IMR-90 (cell line): ENCODE measurements around the gene MYO1G. TPM values are rescaled to one million over a fixed set of nuclear protein-coding genes. Genes with fewer than 3 reads are reported as not detected.

ENCODE experiments used
- ATAC-seq: fragments of 200-7000 bp; cut with Tn5 transposase; 2 replicates; pipeline ENCODE4 v1.9.1; 2020; ENCODE audit warnings: low read depth, mild to moderate bottlenecking, moderate library complexity
- BruUV-seq: library from RNA; stranded (reverse); fragments of 400-500 nt; replicated peaks from 2 replicates; lab custom pipeline; 2021; lab: Mats Ljungman, UMichigan
- CTCF ChIA-PET: fragments of 300-600 bp; formaldehyde crosslinking; extraction: SDS; loops from one replicate; lab custom pipeline; 2021; ENCODE audit warnings: antibody characterized with exemption; lab: Yijun Ruan, JAX
- POLR2A ChIA-PET: fragments of 300-600 bp; sonication (Branson Sonifier 250); formaldehyde crosslinking; loops from one replicate; lab custom pipeline; 2022; ENCODE audit warnings: antibody characterized with exemption; ENCODE audit not compliant: unreplicated experiment; lab: Charles Lee
- DNase-seq: peaks from one replicate; pipeline ENCODE4 v3.0.0; 2013
- H2AFZ ChIP-seq: replicated peaks from 2 replicates; pipeline ENCODE3; 2013; ENCODE audit warnings: low read length, mild to moderate bottlenecking; ENCODE audit not compliant: poor library complexity
- H2AK5ac ChIP-seq: 2 replicates; pipeline ENCODE4 v1.6.1; 2013; ENCODE audit warnings: low read depth, low read length, inconsistent platforms
- H2AK9ac ChIP-seq: replicated peaks from 2 replicates; pipeline ENCODE3; 2013; ENCODE audit warnings: mild to moderate bottlenecking, low read depth, low read length, moderate library complexity; ENCODE audit not compliant: poor library complexity
- H2BK120ac ChIP-seq: 2 replicates; pipeline ENCODE4 v1.6.1; 2013; ENCODE audit warnings: low read depth, low read length, inconsistent platforms
- H2BK15ac ChIP-seq: 3 replicates; pipeline ENCODE4 v1.6.1; 2013; ENCODE audit warnings: low read depth, low read length, inconsistent platforms
- H2BK20ac ChIP-seq: 2 replicates; pipeline ENCODE4 v1.6.1; 2013; ENCODE audit warnings: low read depth, mild to moderate bottlenecking, inconsistent platforms, low read length, moderate library complexity
- H2BK5ac ChIP-seq: 2 replicates; pipeline ENCODE4 v1.6.1; 2013; ENCODE audit warnings: mild to moderate bottlenecking, low read depth, low read length, inconsistent platforms; ENCODE audit not compliant: poor library complexity, severe bottlenecking
- H3K14ac ChIP-seq: replicated peaks from 2 replicates; pipeline ENCODE4 v1.6.1; 2013; ENCODE audit warnings: low read depth, low read length, inconsistent platforms
- H3K18ac ChIP-seq: 2 replicates; pipeline ENCODE4 v1.6.1; 2013; ENCODE audit warnings: low read depth, low read length, control low read depth
- H3K23ac ChIP-seq: 2 replicates; pipeline ENCODE4 v1.6.1; 2013; ENCODE audit warnings: low read depth, low read length, inconsistent platforms
- H3K27ac ChIP-seq: 2 replicates; pipeline ENCODE4 v1.5.1; 2013; ENCODE audit warnings: mild to moderate bottlenecking, control low read depth, low read length; ENCODE audit not compliant: insufficient read depth
- H3K27me3 ChIP-seq: 2 replicates; pipeline ENCODE4 v1.6.1; 2013; ENCODE audit warnings: low read length; ENCODE audit not compliant: control insufficient read depth, insufficient read depth
- H3K36me3 ChIP-seq: 2 replicates; pipeline ENCODE4 v1.6.1; 2013; ENCODE audit warnings: low read length, mixed read lengths; ENCODE audit not compliant: control insufficient read depth, insufficient read depth
- H3K4ac ChIP-seq: 2 replicates; pipeline ENCODE4 v1.6.1; 2013; ENCODE audit warnings: low read depth, low read length, inconsistent platforms
- H3K4me1 ChIP-seq: 2 replicates; pipeline ENCODE4 v1.6.1; 2013; ENCODE audit warnings: low read length, mixed read lengths; ENCODE audit not compliant: control insufficient read depth, insufficient read depth
- H3K4me2 ChIP-seq: 2 replicates; pipeline ENCODE4 v1.6.1; 2013; ENCODE audit warnings: low read depth, mild to moderate bottlenecking, control low read depth, low read length, moderate library complexity
- H3K4me3 ChIP-seq: 2 replicates; pipeline ENCODE4 v1.5.1; 2013; ENCODE audit warnings: low read depth, mild to moderate bottlenecking, control low read depth, low read length, moderate library complexity; ENCODE audit not compliant: insufficient read depth
- H3K56ac ChIP-seq: 2 replicates; pipeline ENCODE4 v1.6.1; 2013; ENCODE audit warnings: low read length, inconsistent platforms; ENCODE audit not compliant: insufficient read depth; ENCODE audit errors: extremely low read depth
- H3K79me1 ChIP-seq, 2 experiments: 2 replicates each; pipeline ENCODE4 v1.6.1; 2013; ENCODE audit warnings: low read length in 2 of 2, inconsistent platforms in 1 of 2, low read depth in 1 of 2
- H3K9ac ChIP-seq: 2 replicates; pipeline ENCODE4 v1.6.1; 2013; ENCODE audit warnings: low read depth, low read length, control low read depth
- H3K9me1 ChIP-seq: 2 replicates; pipeline ENCODE4 v1.6.1; 2013; ENCODE audit warnings: low read length, inconsistent platforms; ENCODE audit not compliant: insufficient read depth
- H3K9me3 ChIP-seq: 2 replicates; pipeline ENCODE4 v1.6.1; 2013; ENCODE audit warnings: low read length; ENCODE audit not compliant: control insufficient read depth, insufficient read depth
- H4K20me1 ChIP-seq: 2 replicates; pipeline ENCODE4 v1.6.1; 2013; ENCODE audit warnings: low read length, inconsistent platforms; ENCODE audit not compliant: insufficient read depth
- H4K5ac ChIP-seq: 2 replicates; pipeline ENCODE4 v1.6.1; 2013; ENCODE audit warnings: mild to moderate bottlenecking, low read depth, low read length, control low read depth
- H4K8ac ChIP-seq, 2 experiments: 2 replicates each; pipeline ENCODE4 v1.6.1; 2013; ENCODE audit warnings: low read depth in 2 of 2, low read length in 2 of 2, control low read depth in 1 of 2, inconsistent platforms in 1 of 2
- H4K91ac ChIP-seq: 2 replicates; pipeline ENCODE4 v1.6.1; 2013; ENCODE audit warnings: low read depth, low read length, inconsistent platforms; ENCODE audit not compliant: insufficient read depth
- BHLHE40 ChIP-seq: fragments of 150-350 bp; IDR thresholded peaks from 2 replicates; pipeline ENCODE4 v1.6.1; 2016; ENCODE audit warnings: mild to moderate bottlenecking, low read depth, low read length
- CEBPB ChIP-seq: IDR thresholded peaks from 2 replicates; pipeline ENCODE4 v1.6.1; 2012; ENCODE audit warnings: low read depth, low read length, improper control_type of control experiment
- MAFK ChIP-seq: IDR thresholded peaks from 2 replicates; pipeline ENCODE4 v1.6.1; 2012; ENCODE audit warnings: low read depth, low read length, improper control_type of control experiment
- RCOR1 ChIP-seq: IDR thresholded peaks from 2 replicates; pipeline ENCODE4 v1.6.1; 2012; ENCODE audit warnings: mild to moderate bottlenecking, low read length, improper control_type of control experiment; ENCODE audit not compliant: insufficient replicate concordance
- RFX5 ChIP-seq: IDR thresholded peaks from 2 replicates; pipeline ENCODE4 v1.8.0; 2012; ENCODE audit warnings: low read depth, mild to moderate bottlenecking, low read length, moderate library complexity
- SMC3 ChIP-seq: fragments of 150-350 bp; IDR thresholded peaks from 2 replicates; pipeline ENCODE4 v1.6.1; 2016; ENCODE audit warnings: low read depth, mild to moderate bottlenecking, antibody characterized with exemption, low read length, moderate library complexity
- USF2 ChIP-seq: fragments of 150-350 bp; IDR thresholded peaks from 2 replicates; pipeline ENCODE4 v1.6.1; 2017; ENCODE audit warnings: mild to moderate bottlenecking, antibody characterized with exemption, low read length, low read depth
- WGBS, 2 experiments: methylation state at CpG; one replicate each; pipeline versions ENCODE4 v1.1.5 to v1.1.7; 2013; ENCODE audit warnings: missing lambda C conversion rate in 2 of 2; ENCODE audit not compliant: insufficient read length in 1 of 2; ENCODE audit errors: extremely low coverage in 2 of 2; 5-methylcytosine and 5-hydroxymethylcytosine counted together
- dilution Hi-C: fragments of 300-500 bp; cut with HindIII; formaldehyde crosslinking; loops from one replicate; pipeline ENCODE4 v1.14.3; 2018; ENCODE audit warnings: low sequenced_read_pairs; ENCODE audit not compliant: unreplicated experiment
- in situ Hi-C: fragments of 300-500 bp; cut with MboI; formaldehyde crosslinking; loops from 3 replicates; pipeline ENCODE4 v1.14.3; 2019; ENCODE audit warnings: low sequenced_read_pairs, inconsistent platforms, mixed read lengths
- intact Hi-C: fragments of 100-400 bp; cut with micrococcal nuclease; formaldehyde crosslinking; loops from 2 replicates; pipeline ENCODE4 v1.10.0; 2022
- polyA plus RNA-seq, 3 experiments: library from polyadenylated mRNA; depleted of rRNA; stranded (reverse); fragments of >200 nt; gene quantifications; 2 replicates each; pipeline ENCODE4 v1.2.3, GENCODE V29; 2012; ENCODE audit warnings: low replicate concordance in 1 of 3
- total RNA-seq: library from RNA; depleted of rRNA; stranded (reverse); fragments of >200 nt; gene quantifications from 2 replicates; pipeline ENCODE4 v1.2.3, GENCODE V29; 2012

The MYO1G gene
- total and polyA plus RNA-seq, 2 of the 4 experiments (the other 2 are of a cell fraction): under 0.01 to 0.02 TPM

GRCh38 chr7:45007571-45008328 is 28.9 kb upstream of the MYO1G start:
- no CpG with 5 or more reads among the region's 7 CpGs for WGBS, 2 experiments
- ChIA-PET CTCF (interaction anchor here (0.7 kb wide), 1 partner anchor 22 kb away, joined by 4 read pairs; no protein-coding TSS in a partner anchor), POLR2A (no interaction called here)
- H2AK9ac ChIP-seq: no peak overlapping the region
- H3K79me1 ChIP-seq: peaks cover 33 to 76% of the 10 kb centered on the region in 2 experiments
- no TSS peak for BruUV-seq
- no peak for ATAC-seq
- H3K56ac ChIP-seq: no peak overlapping the region
- H4K91ac ChIP-seq: no peak overlapping the region
- peaks cover 9% of the 10 kb centered on the region for H3K9me1 ChIP-seq
- H3K9me3 ChIP-seq: no peaks in the 10 kb centered on the region
- H3K4ac ChIP-seq: no peak overlapping the region
- H2BK20ac ChIP-seq: no peak overlapping the region
- H4K20me1 ChIP-seq: peaks cover 30% of the 10 kb centered on the region
- H3K14ac ChIP-seq: no peak overlapping the region
- no peak overlapping the region for H2AFZ ChIP-seq
- peaks cover 4% of the 10 kb centered on the region; the same call in 1 of the 2 replicates for H3K4me1 ChIP-seq
- TF ChIP-seq RFX5 (no peak), CEBPB (no peak), BHLHE40 (no peak), SMC3 (no peak), RCOR1 (no peak), MAFK (no peak), USF2 (no peak)
- dilution Hi-C loops: no loop called here
- no peak overlapping the region for H4K5ac ChIP-seq
- intact Hi-C loops: no loop called here
- no peak overlapping the region for H2AK5ac ChIP-seq
- no peak overlapping the region for H2BK120ac ChIP-seq
- DNase-seq: no peak
- in situ Hi-C loops: no loop called here
- no peak overlapping the region for H3K4me2 ChIP-seq
- H3K9ac ChIP-seq: no peak overlapping the region
- peaks cover 3% of the 10 kb centered on the region for H3K36me3 ChIP-seq
- no peaks in the 10 kb centered on the region for H3K27me3 ChIP-seq
- H3K27ac ChIP-seq: no peak overlapping the region
- H3K4me3 ChIP-seq: no peak overlapping the region
- no peak overlapping the region for H2BK5ac ChIP-seq
- no peak overlapping the region for H4K8ac ChIP-seq
- H3K18ac ChIP-seq: no peak overlapping the region
- H3K23ac ChIP-seq: no peak overlapping the region
- no peak overlapping the region for H2BK15ac ChIP-seq
